GM12878 (cell line): ENCODE results near the gene MYMK. TPM values are rescaled to one million over a fixed set of nuclear protein-coding genes. Genes with fewer than 3 reads are reported as not detected.

Experiments used
- ATAC-seq: fragments of 200-7000 bp; cut with Tn5 transposase; 3 replicates; pipeline ENCODE4 v1.9.1; 2020; ENCODE audit warnings: mild to moderate bottlenecking, moderate library complexity
- BruUV-seq: library from RNA; stranded (reverse); fragments of 400-500 nt; replicated peaks from 2 replicates; lab custom pipeline; 2021; lab: Mats Ljungman, UMichigan
- CTCF ChIA-PET: fragments of 300-600 bp; sonication (Branson Sonifier 250); formaldehyde crosslinking; extraction: SDS; loops from one replicate; lab custom pipeline; 2021; ENCODE audit warnings: inconsistent platforms; lab: Yijun Ruan, JAX
- POLR2A ChIA-PET: fragments of 350-600 bp; formaldehyde crosslinking; extraction: SDS; loops from one replicate; lab custom pipeline; 2021; ENCODE audit warnings: inconsistent platforms; lab: Charles Lee
- RAD21 ChIA-PET: fragments of 300-600 bp; sonication (Branson Sonifier 250); formaldehyde crosslinking; loops from one replicate; lab custom pipeline; 2023; ENCODE audit warnings: antibody characterized with exemption; ENCODE audit not compliant: unreplicated experiment; lab: Charles Lee
- SMC1A ChIA-PET: fragments of 300-600 bp; sonication (Branson Sonifier 250); formaldehyde crosslinking; loops from one replicate; lab custom pipeline; 2023; ENCODE audit not compliant: unreplicated experiment, uncharacterized antibody; lab: Charles Lee
- DNase-seq: peaks from one replicate; pipeline ENCODE4 v3.0.0-alpha.2; 2011; ENCODE audit warnings: low read depth, low spot score
- FAIRE-seq: peaks from 3 replicates; lab custom pipeline; 2011; peaks lifted over from hg19 to GRCh38; lab: Jason Lieb, UNC
- H2AFZ ChIP-seq: 2 replicates; pipeline ENCODE4 v1.6.0; 2011; ENCODE audit warnings: low read depth, low read length, control low read depth; ENCODE audit not compliant: control insufficient read depth
- H3K27ac ChIP-seq: 2 replicates; pipeline ENCODE4 v1.5.1; 2011; ENCODE audit warnings: control low read depth; ENCODE audit not compliant: control insufficient read depth, insufficient read depth
- H3K27me3 ChIP-seq, 2 experiments: replicated peaks in 1 of 2; 2 replicates each; pipeline versions ENCODE4 v1.6.0 to v1.6.1; 2011; ENCODE audit warnings: low read length in 1 of 2; ENCODE audit not compliant: control insufficient read depth in 2 of 2, insufficient read depth in 2 of 2
- H3K36me3 ChIP-seq, 2 experiments: 2 replicates each; pipeline ENCODE4 v1.5.1; 2011; ENCODE audit warnings: low read length in 1 of 2; ENCODE audit not compliant: control insufficient read depth in 2 of 2, insufficient read depth in 2 of 2
- H3K4me1 ChIP-seq: 2 replicates; pipeline ENCODE4 v1.6.1; 2011; ENCODE audit warnings: mild to moderate bottlenecking, low read length, moderate library complexity, mixed read lengths; ENCODE audit not compliant: control insufficient read depth, insufficient read depth
- H3K4me2 ChIP-seq: 2 replicates; pipeline ENCODE4 v1.6.0; 2011; ENCODE audit warnings: control low read depth; ENCODE audit not compliant: control insufficient read depth, insufficient read depth
- H3K4me3 ChIP-seq: fragments of 200-600 bp; sonication (generic); 2 replicates; pipeline ENCODE4 v1.5.1; 2016
- H3K79me2 ChIP-seq: 2 replicates; pipeline ENCODE4 v1.6.0; 2011; ENCODE audit warnings: low read length; ENCODE audit not compliant: control insufficient read depth, insufficient read depth
- H3K9ac ChIP-seq: 2 replicates; pipeline ENCODE4 v1.8.0; 2011; ENCODE audit warnings: low read length, control low read depth, mixed read lengths; ENCODE audit not compliant: control insufficient read depth, insufficient read depth
- H3K9me3 ChIP-seq: replicated peaks from 3 replicates; pipeline ENCODE4 v1.5.1; 2011; ENCODE audit warnings: mild to moderate bottlenecking, low read length; ENCODE audit not compliant: control insufficient read depth, insufficient read depth
- H4K20me1 ChIP-seq: 2 replicates; pipeline ENCODE4 v1.6.0; 2011; ENCODE audit not compliant: control insufficient read depth, insufficient read depth
- BCLAF1 ChIP-seq: fragments of 450-650 bp; IDR thresholded peaks from 2 replicates; pipeline ENCODE4 v1.6.1; 2017; ENCODE audit warnings: antibody characterized with exemption, mild to moderate bottlenecking, moderate library complexity
- CBFB ChIP-seq: IDR thresholded peaks from 2 replicates; pipeline ENCODE4 v1.6.1; 2016; ENCODE audit warnings: antibody characterized with exemption, low read depth
- CREM ChIP-seq: IDR thresholded peaks from 2 replicates; pipeline ENCODE4 v1.6.1; 2014; ENCODE audit warnings: antibody characterized with exemption, low read depth
- ESRRA ChIP-seq: IDR thresholded peaks from 2 replicates; pipeline ENCODE4 v1.6.1; 2012; ENCODE audit warnings: mild to moderate bottlenecking, low read length, improper control_type of control experiment
- HSF1 ChIP-seq: fragments of 150-350 bp; IDR thresholded peaks from 2 replicates; pipeline ENCODE4 v1.6.1; 2014; ENCODE audit warnings: mild to moderate bottlenecking, low read depth, low read length
- KDM1A ChIP-seq: fragments of 200-600 bp; sonication (generic); IDR thresholded peaks from 2 replicates; pipeline ENCODE4 v1.6.1; 2016; ENCODE audit warnings: borderline replicate concordance
- MYB ChIP-seq: fragments of 150-350 bp; IDR thresholded peaks from 2 replicates; pipeline ENCODE4 v1.6.1; 2014; ENCODE audit warnings: mild to moderate bottlenecking, low read depth, low read length, borderline replicate concordance
- PML ChIP-seq: IDR thresholded peaks from 2 replicates; pipeline ENCODE4 v1.6.1; 2012; ENCODE audit warnings: low read length, inconsistent platforms
- RB1 ChIP-seq: fragments of 450-650 bp; formaldehyde crosslinking; IDR thresholded peaks from 2 replicates; pipeline ENCODE4 v1.6.1; 2017; ENCODE audit warnings: mild to moderate bottlenecking, borderline replicate concordance
- RELA ChIP-seq: fragments of 450-650 bp; IDR thresholded peaks from 2 replicates; pipeline ENCODE4 v1.8.0; 2014; ENCODE audit warnings: borderline replicate concordance; ENCODE audit not compliant: partially characterized antibody
- SIN3A ChIP-seq: IDR thresholded peaks from 2 replicates; pipeline ENCODE4 v1.6.1; 2012; ENCODE audit warnings: low read depth, low read length, improper control_type of control experiment
- SMAD1 ChIP-seq: fragments of 450-650 bp; IDR thresholded peaks from 2 replicates; pipeline ENCODE4 v1.6.1; 2018; ENCODE audit warnings: mild to moderate bottlenecking, low read depth; ENCODE audit not compliant: partially characterized antibody
- TARDBP ChIP-seq: IDR thresholded peaks from 2 replicates; pipeline ENCODE4 v1.6.1; 2016; ENCODE audit warnings: borderline replicate concordance
- TCF3 ChIP-seq: IDR thresholded peaks from 2 replicates; pipeline ENCODE4 v1.6.1; 2012; ENCODE audit warnings: low read depth, mild to moderate bottlenecking, low read length, borderline replicate concordance; ENCODE audit not compliant: insufficient read depth
- USF1 ChIP-seq: IDR thresholded peaks from 2 replicates; pipeline ENCODE4 v1.6.1; 2011; ENCODE audit warnings: borderline replicate concordance, low read depth, mild to moderate bottlenecking, moderate library complexity, mixed read lengths, low read length; ENCODE audit not compliant: insufficient read depth; ENCODE audit errors: extremely low read length
- ZNF207 ChIP-seq: fragments of 450-650 bp; IDR thresholded peaks from 2 replicates; pipeline ENCODE4 v1.6.1; 2014; ENCODE audit warnings: antibody characterized with exemption, mild to moderate bottlenecking, borderline replicate concordance
- WGBS: methylation state at CpG from one replicate; pipeline ENCODE4 v1.1.6; 2016; ENCODE audit warnings: low lambda C conversion rate; ENCODE audit not compliant: insufficient replicate concordance, insufficient coverage; ENCODE audit errors: missing lambda C conversion rate; 5-methylcytosine and 5-hydroxymethylcytosine counted together
- in situ Hi-C: fragments of 300-500 bp; cut with MboI; formaldehyde crosslinking; loops from 9 replicates; pipeline ENCODE4 v1.14.3; 2018; ENCODE audit warnings: mixed read lengths
- intact Hi-C: fragments of 100-400 bp; cut with micrococcal nuclease; formaldehyde crosslinking; loops from one replicate; pipeline ENCODE4 v1.14.2; 2022; ENCODE audit not compliant: unreplicated experiment
- polyA plus RNA-seq, 11 experiments: library from polyadenylated mRNA; depleted of rRNA in 4 of 11; unstranded in 6 of 11; stranded (reverse) in 5 of 11; fragments of >200 nt; fragmentation: Nextera tagmentation in 4 of 11; fragmentation: Illumina TruSeq in 1 of 11; extraction: Ambion mirVana in 4 of 11; extraction: Trizol in 1 of 11; gene quantifications; 1 replicate in 1 of 11; 2 replicates in 10 of 11; pipeline versions ENCODE4 v1.2.1 to v1.2.3, GENCODE V29; 2011 to 2016; ENCODE audit warnings: inconsistent platforms in 2 of 11, missing spikeins in 2 of 11, low read depth in 1 of 11
- total RNA-seq, 4 experiments: library from RNA; depleted of rRNA in 3 of 4; stranded (reverse); fragments of >200 nt in 3 of 4; fragmentation: Illumina TruSeq in 1 of 4; extraction: Trizol in 1 of 4; gene quantifications; 2 replicates each; pipeline versions ENCODE4 v1.2.1 to v1.2.3, GENCODE V29; 2013 to 2021

Gene MYMK
- total and polyA plus RNA-seq, 10 of the 15 experiments (the other 5 are each of a cell fraction or from before 2014, with no cell fraction given) = not detected

DNA sequence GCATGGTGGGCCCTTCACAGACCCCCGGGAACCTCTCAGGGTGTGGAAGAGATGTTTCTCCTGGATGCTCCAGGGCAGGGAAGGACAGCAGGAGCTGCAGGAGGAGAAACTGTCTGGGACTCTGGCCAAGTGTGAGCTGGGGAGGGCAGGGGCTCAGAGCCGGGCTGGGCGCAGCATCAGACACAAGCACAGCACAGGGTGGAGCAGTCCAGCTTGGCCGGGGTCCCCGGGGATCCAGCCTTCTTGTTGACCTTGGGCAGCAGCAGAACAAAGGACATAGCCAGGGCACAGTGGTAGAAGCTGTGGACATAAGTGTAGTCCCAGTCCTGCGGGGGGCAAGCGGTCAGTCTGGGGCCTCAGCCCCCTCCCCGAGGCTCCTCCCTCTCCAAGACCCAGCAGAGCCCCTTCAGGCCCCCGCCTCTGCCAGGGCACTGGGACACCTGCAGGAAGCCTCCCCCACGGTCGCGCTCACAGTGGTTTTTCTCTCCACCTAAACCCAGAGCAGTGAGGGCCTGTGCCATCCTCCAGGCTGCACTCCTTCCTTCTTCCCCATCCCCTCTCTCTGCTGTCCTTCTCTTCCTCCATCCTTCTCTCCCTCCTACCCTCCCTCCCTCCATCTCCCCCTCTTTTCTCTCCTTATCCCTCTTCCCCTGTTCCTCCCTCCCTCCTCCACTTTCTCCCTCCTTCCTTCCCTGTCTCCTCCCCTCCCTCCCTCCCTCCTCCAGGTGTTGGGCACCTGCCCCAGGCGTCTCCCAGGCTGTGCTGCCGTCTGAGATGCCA is 10.1 kb downstream of the MYMK start (continued):
- no peak for TF ChIP-seq TARDBP
- TF ChIP-seq RELA = no peak
- TF ChIP-seq SMAD1 = no peak

DNA sequence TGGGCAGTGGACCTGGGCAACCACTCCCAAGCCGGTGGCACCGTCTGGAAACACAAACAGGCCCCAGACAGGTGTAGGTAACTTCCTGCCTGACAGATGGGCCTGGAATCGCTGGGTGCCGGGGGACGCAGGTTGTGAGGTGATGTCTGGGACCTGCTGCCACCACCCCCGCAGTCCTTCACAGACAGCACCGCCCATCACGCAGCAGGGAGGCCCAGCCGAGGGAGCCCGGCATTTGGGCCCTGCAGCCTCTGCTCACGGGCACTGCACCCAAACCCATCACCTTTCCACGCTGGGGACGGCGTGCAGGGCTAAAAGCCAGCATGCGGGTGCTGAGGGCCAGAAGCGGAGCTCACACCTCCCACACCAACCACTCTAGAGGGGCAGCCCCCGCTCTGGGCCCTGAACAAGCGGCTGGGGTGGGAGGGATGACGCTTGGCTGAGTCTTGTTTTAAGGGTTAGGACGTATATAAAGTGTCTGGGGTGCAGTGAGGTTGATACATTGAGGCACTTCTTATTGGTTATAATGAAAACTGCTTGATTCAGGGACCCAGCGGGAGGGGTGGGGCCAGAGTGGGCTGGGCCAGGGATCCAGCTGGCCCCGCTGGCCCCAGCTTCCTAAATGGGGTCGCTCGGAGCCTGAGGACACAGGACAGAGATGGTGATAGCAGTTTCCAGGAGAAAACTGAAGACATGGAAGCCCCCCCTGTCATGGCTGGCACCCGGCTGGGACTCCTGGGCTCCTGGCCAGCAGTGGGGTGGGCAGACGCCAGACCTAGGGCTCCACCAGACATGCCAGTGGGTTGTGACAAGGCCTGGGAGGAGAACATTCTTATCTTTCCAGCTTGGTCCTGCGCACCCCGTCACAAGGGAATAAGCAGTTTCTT is 11.3 kb downstream of the MYMK start:
- CTCF ChIA-PET = no interaction called here
- Histone ChIP-seq H3K79me2 (no peaks in the 10 kb centered on the region), H3K27ac (no peak overlapping the region), H3K36me3 (no peaks in the 10 kb centered on the region), H3K4me1 (no peaks in the 10 kb centered on the region), H3K4me2 (no peak overlapping the region), H3K9me3 (no peaks in the 10 kb centered on the region), H3K27me3 (peaks cover 0 to 2% of the 10 kb centered on the region in 2 experiments; a peak in 2 of 4 replicates), H2AFZ (no peak overlapping the region), H3K4me3 (no peak overlapping the region), H4K20me1 (no peaks in the 10 kb centered on the region), H3K9ac (no peak overlapping the region)
- POLR2A ChIA-PET = no interaction called here
- no peak for ATAC-seq
- BruUV-seq = no TSS peak
- SMC1A ChIA-PET = no interaction called here
- RAD21 ChIA-PET = no interaction called here
- FAIRE-seq = no peak
- TF ChIP-seq CREM (no peak), KDM1A (no peak), RB1 (no peak), RELA (no peak), SIN3A (no peak), USF1 (no peak), MYB (no peak), ESRRA (no peak), ZNF207 (no peak), HSF1 (no peak), CBFB (no peak), PML (no peak), BCLAF1 (no peak), TCF3 (no peak)
- 37% methylated on average over 25 of the region's 28 CpGs for WGBS
- in situ Hi-C loops = no loop called here
- intact Hi-C loops = no loop called here
- no peak for DNase-seq
